GM18907 (cell line): ENCODE data around the gene PFN2.
"Not testable (repeated sequence)": the region's sequence is repeated elsewhere in the genome, so short reads cannot be mapped to it uniquely, and the experiment has no call there.

ENCODE experiments used
- ATAC-seq: cut with Tn5 transposase; IDR thresholded peaks from one replicate; pipeline ENCODE4 v1.9.1; 2021; ENCODE audit warnings: mild to moderate bottlenecking, moderate library complexity; ENCODE audit not compliant: unreplicated experiment

The PFN2 gene

GRCh38 chr3:149969110-149969939 lies 1.4 kb downstream of the PFN2 start:
- no peak for ATAC-seq

GRCh38 chr3:149968216-149968615 lies 2.5 kb downstream of the PFN2 start:
- ATAC-seq = no peak

DNA sequence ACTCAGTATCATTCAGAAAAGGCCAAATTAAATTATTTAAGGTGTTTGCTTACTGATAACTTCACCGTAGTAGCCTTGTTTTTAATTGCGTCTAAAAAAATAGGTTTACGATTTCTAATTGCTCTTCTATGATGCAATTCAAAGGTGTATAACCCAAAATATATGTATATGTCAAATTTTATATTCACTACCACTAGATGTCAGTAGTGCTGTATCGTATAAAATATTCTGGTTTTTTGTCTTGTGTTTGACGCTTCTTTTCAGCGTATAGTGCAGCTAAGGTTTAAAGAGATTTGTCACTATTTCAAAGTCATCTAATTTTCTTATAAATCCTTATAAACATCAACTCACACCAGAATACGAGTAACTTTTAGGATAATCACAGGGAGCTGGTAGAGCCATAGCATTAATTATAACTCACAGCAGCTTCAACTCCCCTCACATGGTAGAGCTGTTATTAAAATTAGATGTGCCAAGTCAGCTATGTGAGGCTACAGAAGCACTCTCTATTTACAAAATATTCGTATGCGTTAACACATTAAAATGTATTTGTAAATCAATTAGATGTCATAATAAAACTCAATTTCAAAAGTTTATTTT lies 3.5 kb downstream of the PFN2 start:
- ATAC-seq = no peak

DNA sequence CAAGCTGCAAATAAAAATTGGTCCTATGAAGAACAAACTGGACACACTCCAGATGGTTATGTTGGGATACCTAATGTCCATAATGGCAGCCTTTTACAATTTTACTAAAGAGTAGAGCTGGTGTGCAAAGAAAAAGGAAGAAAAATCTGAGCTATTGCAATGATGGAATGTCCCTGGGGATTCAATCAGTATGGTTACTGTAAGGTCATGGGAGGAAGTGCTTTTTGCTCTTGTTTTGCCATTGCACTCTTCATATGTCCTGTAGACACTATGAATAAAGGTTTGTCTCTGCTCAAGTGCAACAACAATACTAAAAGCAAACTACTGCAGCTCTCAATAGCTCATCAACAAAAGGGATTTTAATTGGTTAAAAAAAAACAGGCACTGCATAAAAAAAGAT lies 5.4 kb downstream of the PFN2 start:
- no peak for ATAC-seq

DNA sequence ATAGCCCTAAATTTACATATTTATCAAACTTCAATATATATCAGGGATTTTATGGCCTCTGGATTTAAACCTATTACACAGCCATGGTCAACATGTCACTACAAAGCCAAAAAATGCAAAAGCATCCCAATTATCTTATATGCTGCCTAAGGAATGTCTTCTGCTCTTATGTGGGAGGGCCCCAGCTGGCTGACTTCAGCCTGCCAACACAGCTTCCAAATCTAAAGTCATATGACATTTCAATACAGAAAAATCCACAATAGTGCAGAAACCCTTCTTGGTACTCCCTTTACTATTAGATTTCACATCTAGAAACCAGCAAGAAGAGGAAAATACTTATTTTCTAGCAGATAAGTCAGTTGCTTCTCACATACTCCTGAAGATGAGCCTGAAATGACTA lies 6.4 kb downstream of the PFN2 start:
- ATAC-seq = no peak

- ATAC-seq = no peak
Observed at GRCh38 chr3:149963485-149963884, 7.2 kb downstream of the PFN2 start.

DNA sequence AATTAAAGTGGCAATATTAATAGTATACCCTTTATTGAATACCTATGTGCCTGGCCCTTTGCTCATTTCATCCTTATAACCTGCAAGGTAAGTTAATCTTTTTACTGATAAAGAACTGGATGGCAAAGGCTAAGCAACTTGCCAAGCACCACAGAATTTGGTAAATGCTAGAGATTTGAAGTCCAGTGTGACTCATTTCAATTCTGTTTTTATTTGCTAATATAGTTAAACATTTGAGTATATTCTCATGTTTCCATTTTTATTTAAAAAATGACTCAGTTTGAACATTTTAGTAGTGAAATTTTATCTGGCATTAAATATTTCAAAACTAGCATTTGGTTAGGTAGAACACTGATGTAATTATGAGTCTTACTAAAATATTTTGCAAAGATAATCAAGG lies 11.3 kb downstream of the PFN2 start:
- ATAC-seq = no peak

DNA sequence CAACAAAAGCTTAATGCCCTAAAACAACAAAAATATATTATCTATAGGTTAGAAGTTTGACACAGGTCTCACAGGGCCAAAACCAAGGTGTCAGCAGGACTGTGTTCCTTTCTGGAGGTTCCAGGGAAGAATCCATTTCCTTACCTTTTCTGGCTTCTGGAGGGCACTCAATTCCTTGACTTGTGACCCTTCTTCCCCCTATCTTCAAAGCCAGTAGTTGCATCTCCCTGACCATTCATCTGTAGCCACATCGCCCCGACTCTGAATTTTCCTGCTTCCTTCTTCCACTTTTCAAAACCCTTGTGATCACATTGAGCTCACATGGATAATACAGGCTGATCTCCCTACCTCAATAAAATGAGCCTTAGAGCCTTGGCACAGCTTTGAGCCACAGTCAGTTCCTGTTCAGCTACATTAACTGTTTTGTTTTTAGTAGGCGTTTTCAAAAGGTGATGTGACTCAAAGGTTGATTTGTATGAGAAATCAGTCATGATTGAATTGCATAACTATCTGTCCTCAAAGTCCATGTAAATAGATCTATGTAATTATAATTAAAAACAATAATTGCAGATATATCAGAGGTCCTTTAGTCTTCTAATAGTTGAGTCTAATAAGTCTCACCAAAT lies 12.4 kb downstream of the PFN2 start:
- ATAC-seq = no peak

GRCh38 chr3:149957361-149958125 lies 13.2 kb downstream of the PFN2 start:
- no peak for ATAC-seq

DNA sequence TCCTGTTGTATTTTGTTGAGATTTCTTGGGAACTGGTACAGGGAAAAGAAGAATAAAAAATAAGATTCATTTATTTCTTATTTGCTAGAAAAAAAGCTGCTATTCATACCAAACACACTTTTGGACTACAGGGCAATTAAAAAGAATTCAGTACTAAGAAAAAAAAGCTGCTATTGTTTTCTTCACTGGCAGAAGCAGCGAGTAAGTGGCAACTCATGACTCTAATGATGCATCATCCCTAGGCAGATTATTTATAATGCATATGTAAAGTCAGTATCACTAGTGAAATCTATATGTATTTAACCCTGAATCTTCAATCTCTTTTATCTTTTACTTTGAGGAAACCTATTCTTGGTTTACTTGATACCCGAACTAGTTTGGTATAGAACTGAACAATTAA lies 15.2 kb downstream of the PFN2 start:
- ATAC-seq = no peak

GRCh38 chr3:149954812-149955211 lies 15.9 kb downstream of the PFN2 start:
- ATAC-seq = no peak

DNA sequence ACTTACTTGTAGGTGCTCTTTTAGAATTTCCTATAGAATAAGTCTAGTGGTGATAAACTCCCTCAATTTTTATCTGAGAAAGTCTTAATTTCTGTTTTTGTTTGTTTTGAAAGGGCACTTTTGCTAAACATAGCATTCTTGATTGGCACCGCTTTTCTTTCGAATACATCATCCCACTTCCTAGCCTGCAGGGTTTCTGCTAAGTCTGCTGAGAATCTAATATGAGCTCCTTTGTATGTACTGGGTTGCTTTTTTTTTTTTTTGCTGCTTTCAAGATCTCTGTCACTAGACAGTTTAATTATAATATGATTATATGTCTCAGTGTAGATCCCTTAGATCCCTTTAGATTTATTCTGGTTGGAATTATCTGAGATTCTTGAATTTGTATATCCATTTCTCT lies 21.5 kb downstream of the PFN2 start:
- no peak for ATAC-seq

GRCh38 chr3:149947231-149947630 lies 23.5 kb downstream of the PFN2 start:
- ATAC-seq = no peak

DNA sequence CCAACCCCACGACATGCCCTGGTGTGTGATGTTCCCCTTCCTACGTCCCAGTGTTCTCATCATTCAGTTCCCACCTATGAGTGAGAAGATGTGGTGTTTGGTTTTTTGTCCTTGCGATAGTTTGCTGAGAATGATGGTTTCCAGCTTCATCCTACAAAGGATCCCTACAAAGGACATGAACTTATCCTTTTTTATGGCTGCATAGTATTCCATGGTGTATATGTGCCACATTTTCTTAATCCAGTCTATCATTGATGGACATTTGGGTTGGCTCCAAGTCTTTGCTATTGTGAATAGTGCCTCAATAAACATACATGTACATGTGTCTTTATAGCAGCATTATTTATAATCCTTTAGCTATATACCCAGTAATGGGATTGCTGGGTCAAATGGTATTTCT lies 26.7 kb downstream of the PFN2 start:
- ATAC-seq = not testable (repeated sequence)

DNA sequence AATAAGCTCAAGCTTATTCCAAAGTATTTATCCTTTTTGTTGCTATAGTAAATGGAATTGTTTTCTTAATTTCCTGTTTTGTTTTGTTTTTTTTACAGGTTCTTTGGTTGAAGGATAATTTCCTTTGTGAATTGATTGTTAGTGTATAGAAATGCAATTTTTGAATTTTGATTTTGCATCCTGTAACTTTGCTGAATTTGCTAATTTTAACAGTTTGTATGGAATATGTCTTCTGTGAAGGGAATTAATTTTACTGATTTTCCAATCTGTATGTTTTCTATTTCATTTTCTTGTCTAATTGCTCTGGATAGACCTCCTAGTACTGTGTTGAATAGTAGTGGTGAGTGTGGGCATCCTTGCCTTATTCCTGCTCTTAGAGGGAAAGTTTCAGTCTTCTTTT lies 28.3 kb downstream of the PFN2 start:
- no peak for ATAC-seq

DNA sequence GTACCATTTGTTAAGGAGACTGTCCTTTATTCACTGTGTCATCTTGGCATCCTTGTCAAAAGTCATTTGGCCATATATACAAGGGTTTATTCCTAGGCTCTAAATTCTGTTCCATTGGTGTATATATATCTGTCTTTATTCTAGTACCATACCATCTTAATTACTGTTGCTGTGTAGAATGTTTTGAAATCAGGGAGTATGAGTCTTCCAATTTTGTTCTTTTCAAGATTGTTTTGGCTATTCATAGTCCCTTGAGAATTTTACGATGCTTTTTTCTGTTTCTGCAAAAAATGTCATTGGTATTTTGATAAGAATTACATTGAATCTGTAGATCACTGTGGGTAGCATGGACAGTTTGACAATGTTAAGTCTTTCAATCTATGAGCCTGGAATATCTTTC lies 28.7 kb downstream of the PFN2 start:
- no peak for ATAC-seq

- no peak for ATAC-seq
Observed at GRCh38 chr3:149941186-149941585, 29.5 kb downstream of the PFN2 start.

DNA sequence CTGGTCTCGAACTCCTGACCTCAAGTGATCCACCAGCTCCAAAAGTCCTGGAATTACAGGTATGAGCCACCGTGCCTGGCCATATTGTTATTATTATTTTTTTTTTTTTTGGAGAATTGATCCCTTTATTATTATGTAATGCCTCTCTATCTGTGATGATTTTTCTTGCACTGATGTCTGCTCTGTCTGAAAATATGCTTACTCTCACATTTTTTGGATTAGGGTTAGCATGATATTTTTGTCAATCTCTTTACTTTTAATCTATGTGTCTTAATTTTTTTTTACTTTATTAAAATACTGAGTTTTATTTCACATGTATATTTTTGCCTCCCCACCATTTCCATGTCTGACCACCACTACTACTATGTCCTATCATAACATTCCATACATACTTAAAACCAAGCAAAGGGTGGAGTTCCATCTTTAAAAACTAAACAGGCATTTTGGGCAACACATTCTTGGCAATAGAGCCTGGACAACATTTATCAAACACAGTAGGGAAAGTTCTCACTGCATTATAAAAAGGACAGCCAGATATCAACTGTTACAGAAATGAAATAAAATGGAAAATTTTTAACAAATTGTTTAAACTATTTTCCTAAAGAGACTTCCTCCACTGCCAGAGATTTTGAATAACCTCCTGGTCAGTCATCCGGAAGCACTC lies 32.2 kb downstream of the PFN2 start:
- not testable (repeated sequence) for ATAC-seq

DNA sequence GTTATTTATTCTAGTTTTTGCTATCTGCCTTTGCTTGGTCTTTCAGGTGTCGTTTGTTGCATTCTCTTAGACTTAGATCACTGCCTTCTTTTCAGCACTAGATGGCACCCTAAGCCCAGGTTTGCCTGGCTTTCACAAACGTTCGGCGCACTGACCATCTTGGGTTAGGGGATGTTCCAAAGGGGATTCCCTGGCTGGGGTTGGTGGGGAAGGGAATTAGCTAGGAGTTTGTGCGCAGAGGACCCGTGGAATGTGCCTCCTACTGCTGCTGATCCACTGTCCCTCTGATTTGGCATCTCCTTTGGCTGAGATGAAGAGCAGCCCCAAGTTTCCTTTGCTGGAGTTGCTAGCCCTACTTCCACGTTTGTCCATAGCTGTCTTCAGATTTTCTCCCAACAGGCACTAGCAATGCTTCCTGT lies 33.9 kb downstream of the PFN2 start:
- ATAC-seq = peak; percentile 78

DNA sequence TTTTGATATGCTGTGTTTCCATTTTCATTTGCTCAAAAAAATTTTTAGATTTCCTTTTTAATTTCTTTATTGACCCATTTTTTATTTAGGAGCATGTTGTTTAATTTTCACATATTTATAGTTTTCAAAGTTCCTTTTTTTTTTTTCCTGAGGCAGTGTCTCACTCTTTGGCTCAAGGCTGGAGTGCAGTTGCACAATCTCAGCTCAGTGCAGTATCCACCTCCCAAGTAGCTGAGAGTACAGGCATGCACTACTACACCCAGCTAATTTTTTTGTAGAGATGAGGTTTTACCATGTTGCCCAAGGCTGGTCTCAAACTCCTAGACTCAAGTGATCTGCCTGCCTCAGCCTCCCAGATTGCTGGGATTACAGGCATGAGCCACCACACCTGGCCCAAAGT lies 36.2 kb downstream of the PFN2 start:
- no peak for ATAC-seq

DNA sequence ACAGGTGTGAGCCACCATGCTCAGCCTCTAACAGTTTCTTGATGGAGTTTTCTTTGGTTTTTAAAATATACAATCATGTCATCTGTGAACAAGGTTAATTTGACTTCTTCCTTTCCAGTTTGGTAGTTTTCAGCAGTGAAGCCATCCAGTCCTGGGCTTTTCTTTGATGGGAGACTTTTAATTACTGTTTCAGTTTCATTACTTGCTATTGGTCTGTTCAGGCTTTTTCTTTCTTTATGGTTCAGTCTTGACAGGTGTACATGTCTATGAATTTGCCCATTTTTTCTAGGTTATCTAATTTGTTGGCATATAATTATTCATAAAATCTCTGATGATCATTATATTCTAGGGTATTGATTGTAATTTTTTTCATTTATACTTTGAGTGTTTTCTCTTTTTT lies 36.8 kb downstream of the PFN2 start:
- ATAC-seq = no peak
